Measurements from ENCODE around the gene AKAP13.

AKAP13 gene

GRCh38 chr15:85607842-85608241 lies 227.4 kb downstream of the AKAP13 start:
- no peak for DNase-seq

GRCh38 chr15:85609492-85609891 lies 229.1 kb downstream of the AKAP13 start:
- DNase-seq = no peak

- no peak for DNase-seq
Observed at GRCh38 chr15:85611361-85611760, 231.0 kb downstream of the AKAP13 start.

- no peak for DNase-seq
Observed at GRCh38 chr15:85614059-85614458, 233.7 kb downstream of the AKAP13 start.

- DNase-seq = no peak
Observed at GRCh38 chr15:85615930-85616329, 235.5 kb downstream of the AKAP13 start.

- DNase-seq = no peak
Observed at GRCh38 chr15:85616549-85617110, 236.2 kb downstream of the AKAP13 start.

- no peak for DNase-seq
Observed at GRCh38 chr15:85618228-85618505, 237.8 kb downstream of the AKAP13 start.

GRCh38 chr15:85618956-85619491 lies 238.6 kb downstream of the AKAP13 start:
- DNase-seq = no peak

- no peak for DNase-seq
Observed at GRCh38 chr15:85619992-85620689, 239.7 kb downstream of the AKAP13 start.

- DNase-seq = no peak
Observed at GRCh38 chr15:85620690-85621049, 240.3 kb downstream of the AKAP13 start.

- no peak for DNase-seq
Observed at GRCh38 chr15:85621094-85621493, 240.7 kb downstream of the AKAP13 start.

- no peak for DNase-seq
Observed at GRCh38 chr15:85622221-85622831, 241.9 kb downstream of the AKAP13 start.

- no peak for DNase-seq
Observed at GRCh38 chr15:85623315-85624049, 243.1 kb downstream of the AKAP13 start.

- DNase-seq = no peak
Observed at GRCh38 chr15:85624291-85624801, 243.9 kb downstream of the AKAP13 start.

GRCh38 chr15:85625166-85625830 lies 244.9 kb downstream of the AKAP13 start:
- no peak for DNase-seq

GRCh38 chr15:85625856-85626255 lies 245.5 kb downstream of the AKAP13 start:
- no peak for DNase-seq

GRCh38 chr15:85627213-85627935 lies 247.0 kb downstream of the AKAP13 start:
- no peak for DNase-seq

- DNase-seq = no peak
Observed at GRCh38 chr15:85630311-85630710, 249.9 kb downstream of the AKAP13 start.

- no peak for DNase-seq
Observed at GRCh38 chr15:85631018-85631417, 250.6 kb downstream of the AKAP13 start.

- no peak for DNase-seq
Observed at GRCh38 chr15:85632014-85632413, 251.6 kb downstream of the AKAP13 start.

GRCh38 chr15:85633859-85634258 lies 253.5 kb downstream of the AKAP13 start:
- no peak for DNase-seq

GRCh38 chr15:85636351-85636750 lies 255.9 kb downstream of the AKAP13 start:
- DNase-seq = no peak
